Kidney (tissue), 14 donors: Measurements from ENCODE around the gene PRR36. TPM values are rescaled to one million over a fixed set of nuclear protein-coding genes. Genes with fewer than 3 reads are reported as not detected.

Source experiments
- DNase-seq, 5 donors: peaks; one replicate each; pipeline ENCODE4 v3.0.0-alpha.2; 2013 to 2020
- FAIRE-seq: peaks from 2 replicates; lab custom pipeline; 2012; peaks lifted over from hg19 to GRCh38; lab: Jason Lieb, UNC
- H3K27ac ChIP-seq, 2 donors: one replicate each; pipeline ENCODE4 v1.7.0; 2013; ENCODE audit warnings: low read depth in 2 of 2, low read length in 2 of 2, inconsistent platforms in 1 of 2
- H3K27me3 ChIP-seq: one replicate; pipeline ENCODE4 v1.7.1; 2013; ENCODE audit warnings: low read length, inconsistent platforms; ENCODE audit not compliant: control insufficient read depth, insufficient read depth
- H3K36me3 ChIP-seq, 3 donors: one replicate each; pipeline versions ENCODE4 v1.7.0 to v1.7.1; 2013; ENCODE audit warnings: low read length in 3 of 3, control low read depth in 1 of 3, inconsistent platforms in 1 of 3; ENCODE audit not compliant: insufficient read depth in 3 of 3, control insufficient read depth in 2 of 3
- H3K4me1 ChIP-seq, 3 donors: one replicate each; pipeline versions ENCODE4 v1.7.0 to v1.7.1; 2013; ENCODE audit warnings: low read length in 3 of 3, inconsistent platforms in 1 of 3, low read depth in 1 of 3; ENCODE audit not compliant: control insufficient read depth in 2 of 3, insufficient read depth in 2 of 3
- H3K4me3 ChIP-seq, 3 donors: one replicate each; pipeline versions ENCODE4 v1.7.0 to v1.8.1; 2013; ENCODE audit warnings: low read length in 3 of 3, control low read depth in 1 of 3, inconsistent platforms in 1 of 3
- H3K9ac ChIP-seq, 3 donors: one replicate each; pipeline versions ENCODE4 v1.7.0 to v1.7.1; 2013; ENCODE audit warnings: low read length in 3 of 3, control low read depth in 1 of 3, inconsistent platforms in 1 of 3
- H3K9me3 ChIP-seq, 3 donors: one replicate each; pipeline versions ENCODE4 v1.7.0 to v1.7.1; 2013; ENCODE audit warnings: low read length in 3 of 3, control low read depth in 1 of 3, inconsistent platforms in 1 of 3; ENCODE audit not compliant: control insufficient read depth in 2 of 3, insufficient read depth in 1 of 3
- CTCF ChIP-seq: IDR thresholded peaks from 3 replicates; pipeline ENCODE4 v1.5.1; 2012; ENCODE audit warnings: mild to moderate bottlenecking, moderate library complexity, borderline replicate concordance; ENCODE audit not compliant: insufficient read depth; ENCODE audit errors: extremely low read depth
- intact Hi-C: fragments of 100-400 bp; cut with DNase I; formaldehyde crosslinking; loops from one replicate; pipeline ENCODE4 v1.11.1; 2022
- polyA plus RNA-seq: library from polyadenylated mRNA; stranded (reverse); fragments of 350-450 nt; fragmentation: Illumina TruSeq; extraction: RNeasy Lipid Tissue Mini Kit (QIAGEN cat#74804); gene quantifications from one replicate; pipeline ENCODE4 v1.2.3, GENCODE V29; 2014; ENCODE audit warnings: low read depth, low replicate concordance; ENCODE audit not compliant: insufficient read depth
- total RNA-seq: library from RNA; stranded (reverse); fragmentation: NEBNext Ultra II Directional; extraction: Animal tissue kit (Norgen Biotek cat#: 25700); gene quantifications from one replicate; pipeline ENCODE4 v1.2.1, GENCODE V29; 2021
- donor health status: control.
- donor health status: control.
- donor health status: control.
- donor health status: control.
- donor health status: control.
- donor health status: DM: yes; HTN: yes; CAD: no.
- donor health status: Normal renal cell carcinoma (clear cell type).

PRR36 gene
- total and polyA plus RNA-seq, 2 donors from 2014 or later: 1.1 to 4.2 TPM

DNA sequence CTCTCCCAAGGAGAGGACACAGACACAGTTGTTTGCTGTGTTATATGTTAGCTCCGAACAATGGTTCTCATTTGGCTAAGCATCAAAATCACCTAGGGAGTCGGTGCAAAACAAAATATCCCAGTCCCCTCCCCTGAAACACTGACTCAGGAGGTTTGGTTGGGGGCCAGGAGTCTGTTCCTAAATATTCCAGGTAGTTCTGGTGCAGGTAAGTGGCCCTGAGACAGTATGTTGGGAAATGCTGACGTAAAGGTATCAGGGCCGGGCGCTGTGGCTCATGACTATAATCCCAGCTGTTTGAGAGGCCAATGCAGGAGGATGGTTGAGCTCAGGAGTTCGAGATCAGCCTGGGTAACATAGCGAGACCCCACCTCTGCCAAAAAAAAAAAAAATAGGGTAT is 27.1 kb upstream of the PRR36 start:
- Histone ChIP-seq H3K27ac (no peak overlapping the region), H3K27me3 (no peaks in the 10 kb centered on the region), H3K9me3 (no peaks in the 10 kb centered on the region), H3K4me1 (peaks cover 0 to 18% (median 12%) of the 10 kb centered on the region in 3 donors), H3K9ac (no peak overlapping the region), H3K36me3 (no peaks in the 10 kb centered on the region), H3K4me3 (no peak overlapping the region)
- DNase-seq (no peak), FAIRE-seq (no peak)
- TF ChIP-seq CTCF: no peak
- intact Hi-C loops: no loop called here

DNA sequence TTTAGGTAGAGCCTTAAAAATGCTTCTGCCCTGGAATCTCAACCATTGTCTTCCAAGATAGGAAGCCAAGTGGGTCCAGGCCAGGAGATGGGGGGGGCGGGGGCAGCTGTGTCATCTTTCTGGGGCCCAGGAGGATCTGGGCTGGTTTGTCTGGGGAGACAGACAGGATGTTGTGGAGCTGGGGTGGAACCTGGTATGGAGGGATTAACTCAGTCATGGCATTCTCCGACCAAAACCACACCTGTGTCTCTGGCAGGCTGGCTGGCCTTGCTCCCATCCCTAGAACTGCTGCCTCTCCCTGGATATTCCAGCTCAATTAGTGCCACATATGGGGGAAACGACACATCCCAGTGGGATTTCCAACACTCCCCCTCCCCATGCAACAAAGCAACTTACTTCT is 26.7 kb upstream of the PRR36 start:
- intact Hi-C loops: no loop called here
- Histone ChIP-seq H3K27ac (no peak overlapping the region), H3K27me3 (no peaks in the 10 kb centered on the region), H3K9me3 (no peaks in the 10 kb centered on the region), H3K4me3 (no peak overlapping the region), H3K4me1 (peaks cover 0 to 18% (median 12%) of the 10 kb centered on the region in 3 donors), H3K9ac (no peak overlapping the region), H3K36me3 (no peaks in the 10 kb centered on the region)
- DNase-seq (no peak), FAIRE-seq (no peak)
- no peak for TF ChIP-seq CTCF

DNA sequence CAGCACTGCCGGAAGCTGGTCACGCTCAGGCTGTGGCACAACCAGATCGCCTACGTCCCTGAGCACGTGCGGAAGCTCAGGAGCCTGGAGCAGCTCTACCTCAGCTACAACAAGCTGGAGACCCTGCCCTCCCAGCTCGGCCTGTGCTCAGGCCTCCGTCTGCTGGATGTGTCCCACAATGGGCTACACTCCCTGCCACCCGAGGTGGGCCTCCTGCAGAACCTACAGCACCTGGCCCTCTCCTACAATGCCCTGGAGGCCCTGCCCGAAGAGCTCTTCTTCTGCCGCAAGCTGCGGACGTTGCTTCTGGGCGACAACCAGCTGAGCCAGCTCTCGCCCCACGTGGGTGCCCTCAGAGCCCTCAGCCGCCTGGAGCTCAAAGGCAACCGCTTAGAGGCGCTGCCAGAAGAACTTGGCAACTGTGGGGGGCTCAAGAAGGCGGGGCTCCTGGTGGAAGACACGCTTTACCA is 26.2 kb upstream of the PRR36 start:
- intact Hi-C loops: no loop called here
- H3K9ac ChIP-seq: no peak overlapping the region
- H3K4me1 ChIP-seq: peaks cover 0 to 16% (median 12%) of the 10 kb centered on the region in 3 donors
- no peaks in the 10 kb centered on the region for H3K27me3 ChIP-seq
- no peak overlapping the region for H3K4me3 ChIP-seq
- no peak for TF ChIP-seq CTCF
- peak in 1 of 5 donors; percentile 55 for DNase-seq
- H3K9me3 ChIP-seq: no peaks in the 10 kb centered on the region
- no peak overlapping the region for H3K27ac ChIP-seq
- no peaks in the 10 kb centered on the region for H3K36me3 ChIP-seq
- FAIRE-seq: no peak
